Esophagus (tissue), 2 donors: ENCODE results near the gene NHERF1. TPM values are rescaled to one million over a fixed set of nuclear protein-coding genes. Genes with fewer than 3 reads are reported as not detected.

Experiments
- H3K27ac ChIP-seq, 2 donors: one replicate each; pipeline ENCODE4 v1.5.1; 2013; ENCODE audit warnings: low read depth in 2 of 2, mild to moderate bottlenecking in 2 of 2, inconsistent platforms in 1 of 2, low read length in 1 of 2, moderate library complexity in 1 of 2
- H3K27me3 ChIP-seq, 2 donors: one replicate each; pipeline ENCODE4 v1.6.1; 2013; ENCODE audit warnings: low read length in 2 of 2, control low read depth in 1 of 2, mild to moderate bottlenecking in 1 of 2; ENCODE audit not compliant: insufficient read depth in 2 of 2, control insufficient read depth in 1 of 2
- H3K36me3 ChIP-seq, 2 donors: one replicate each; pipeline ENCODE4 v1.6.1; 2013; ENCODE audit warnings: low read length in 1 of 2; ENCODE audit not compliant: control insufficient read depth in 2 of 2, insufficient read depth in 2 of 2
- H3K4me1 ChIP-seq, 2 donors: one replicate each; pipeline ENCODE4 v1.6.1; 2013; ENCODE audit warnings: low read length in 1 of 2; ENCODE audit not compliant: control insufficient read depth in 2 of 2, insufficient read depth in 2 of 2
- H3K4me3 ChIP-seq, 2 donors: one replicate each; pipeline ENCODE4 v1.5.1; 2013; ENCODE audit warnings: low read length in 2 of 2, mild to moderate bottlenecking in 2 of 2, low read depth in 1 of 2, moderate library complexity in 1 of 2
- H3K9me3 ChIP-seq, 2 donors: one replicate each; pipeline ENCODE4 v1.6.1; 2013; ENCODE audit warnings: mild to moderate bottlenecking in 2 of 2, low read depth in 1 of 2, low read length in 1 of 2, moderate library complexity in 1 of 2; ENCODE audit not compliant: control insufficient read depth in 2 of 2, insufficient read depth in 1 of 2
- WGBS, 2 donors: extraction: QIAGEN DNeasy Blood & Tissue Kit; methylation state at CpG; one replicate each; pipeline ENCODE4 v1.1.7; 2013; 5-methylcytosine and 5-hydroxymethylcytosine counted together
- polyA plus RNA-seq, 2 donors: library from polyadenylated mRNA; stranded (reverse); fragments of 200-250 nt; gene quantifications; one replicate each; pipeline ENCODE4 v1.2.3, GENCODE V29; 2013
- donor health status: healthy with polysubstance abuse.
- donor health status: Bipolar disorder and iron deficiency.

The NHERF1 gene
- polyA plus RNA-seq, 2 donors, result 108 to 224 TPM

DNA sequence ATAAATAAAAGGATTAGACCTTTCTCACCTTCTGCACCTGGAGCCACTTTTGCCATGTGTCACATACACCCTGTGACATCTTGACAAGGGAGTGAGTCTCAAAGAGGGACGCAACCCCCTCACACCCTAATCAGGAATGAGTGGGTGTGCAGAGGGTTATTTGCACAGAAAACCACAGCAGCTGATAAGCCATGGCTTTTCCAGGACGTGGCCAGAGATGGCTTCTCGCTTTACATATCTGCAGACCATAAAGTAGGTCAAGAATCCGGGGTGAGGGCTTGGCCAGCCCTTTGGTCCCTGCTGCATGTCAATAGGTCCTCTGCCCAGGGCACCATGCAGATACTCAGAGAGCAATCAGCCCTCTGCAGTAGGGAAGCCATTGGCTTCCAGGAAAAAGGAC lies 33.3 kb upstream of the NHERF1 start:
- Histone ChIP-seq H3K27ac (no peak overlapping the region), H3K9me3 (no peaks in the 10 kb centered on the region), H3K4me3 (no peak overlapping the region), H3K36me3 (no peaks in the 10 kb centered on the region), H3K4me1 (no peaks in the 10 kb centered on the region), H3K27me3 (no peaks in the 10 kb centered on the region)
- whole genome bisulfite sequencing, 2 donors, result 36 to 49% methylated on average over 4 of the region's 4 CpGs

DNA sequence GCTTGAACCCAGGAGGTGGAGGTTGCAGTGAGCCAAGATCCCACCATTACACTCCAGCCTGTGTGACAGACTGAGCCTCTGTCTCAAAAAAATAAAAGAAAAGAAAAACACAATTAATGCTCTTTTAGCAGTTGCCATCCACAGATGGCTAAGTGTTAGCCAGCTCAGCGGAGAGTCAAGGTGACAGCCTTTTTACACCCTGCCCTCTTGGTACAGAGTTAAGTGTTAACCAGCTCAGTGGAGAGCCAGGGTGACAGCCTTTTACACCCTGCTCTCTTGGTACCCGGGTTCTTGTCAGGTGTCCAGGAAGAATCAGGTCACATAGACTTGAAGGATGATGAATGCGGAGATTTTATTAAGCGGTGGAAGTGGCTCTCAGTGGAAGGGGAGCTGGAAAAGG lies 27.9 kb upstream of the NHERF1 start:
- Histone ChIP-seq H3K27ac (no peak overlapping the region), H3K9me3 (peaks cover 0 to 5% of the 10 kb centered on the region in 2 donors), H3K4me1 (no peaks in the 10 kb centered on the region), H3K36me3 (no peaks in the 10 kb centered on the region), H3K4me3 (no peak overlapping the region), H3K27me3 (no peaks in the 10 kb centered on the region)
- 91 to 93% methylated on average over 4 of the region's 4 CpGs for WGBS, 2 donors

DNA sequence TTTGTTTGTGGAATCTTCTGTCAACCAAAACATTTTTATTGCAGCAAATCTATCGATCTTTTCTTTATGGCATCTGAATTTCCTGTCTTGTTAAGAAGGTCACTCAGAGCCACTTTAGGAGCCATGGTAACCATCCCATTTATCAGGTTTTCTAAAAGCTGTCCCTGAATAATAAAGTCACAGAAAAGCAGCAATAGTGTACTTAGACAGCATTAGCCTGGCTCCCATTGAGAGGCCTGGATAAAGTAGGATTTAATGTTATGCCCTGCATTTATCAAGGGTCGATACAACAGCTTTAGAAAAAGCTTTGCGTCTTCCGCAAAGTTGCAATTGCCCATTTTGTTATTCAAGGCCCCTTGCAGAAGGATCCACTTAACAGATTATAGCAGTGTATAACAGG lies 25.6 kb upstream of the NHERF1 start:
- WGBS, 2 donors, result 76 to 79% methylated on average over 4 of the region's 4 CpGs
- Histone ChIP-seq H3K27ac (no peak overlapping the region), H3K9me3 (peaks cover 0 to 5% of the 10 kb centered on the region in 2 donors), H3K4me1 (no peaks in the 10 kb centered on the region), H3K27me3 (no peaks in the 10 kb centered on the region), H3K4me3 (no peak overlapping the region), H3K36me3 (no peaks in the 10 kb centered on the region)

DNA sequence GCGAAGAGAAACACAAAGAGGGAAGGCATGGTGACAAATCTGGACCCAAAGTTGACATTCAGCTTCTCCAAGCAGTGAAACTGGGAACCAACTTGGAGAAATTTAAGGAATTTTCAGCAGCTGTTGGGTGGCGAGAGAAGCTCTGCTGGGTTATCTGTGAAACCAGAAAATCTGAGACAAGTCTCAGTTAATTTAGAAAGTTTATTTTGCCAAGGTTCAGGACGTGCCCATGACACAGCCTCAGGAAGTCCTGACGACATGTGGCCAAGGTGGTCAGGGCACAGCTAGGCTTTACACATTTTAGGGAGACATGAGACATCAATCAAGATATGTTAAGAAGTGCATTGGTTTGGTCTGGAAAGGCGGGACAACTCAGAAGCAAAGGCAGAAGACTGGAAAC lies 24.5 kb upstream of the NHERF1 start:
- H3K4me3 ChIP-seq, result no peak overlapping the region
- H3K27me3 ChIP-seq, result no peaks in the 10 kb centered on the region
- H3K36me3 ChIP-seq, result no peaks in the 10 kb centered on the region
- no peaks in the 10 kb centered on the region for H3K4me1 ChIP-seq
- WGBS, 2 donors, result 73 to 74% methylated on average over 5 of the region's 5 CpGs
- no peak overlapping the region for H3K27ac ChIP-seq
- H3K9me3 ChIP-seq, result peaks cover 0 to 5% of the 10 kb centered on the region in 2 donors

DNA sequence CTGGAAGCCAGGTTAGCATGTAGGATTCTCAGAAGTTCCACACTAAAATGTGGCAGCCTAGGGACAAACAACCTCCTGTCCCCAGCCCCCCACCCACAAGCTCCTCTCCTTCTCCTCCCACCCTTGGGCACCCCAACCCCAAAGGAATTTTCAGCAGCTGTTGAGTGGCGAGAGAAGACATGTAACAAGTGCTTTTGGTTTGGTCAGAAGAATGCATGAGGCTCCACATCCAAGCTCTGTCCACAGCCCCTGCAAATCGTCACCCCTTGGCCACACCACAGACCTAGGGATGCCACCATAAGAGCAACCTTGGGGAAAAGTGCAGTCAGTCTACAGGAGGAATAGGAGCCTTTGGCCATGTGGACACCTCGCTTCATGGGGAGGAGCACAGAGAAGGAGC lies 23.3 kb upstream of the NHERF1 start:
- H3K4me3 ChIP-seq, result no peak overlapping the region
- H3K27ac ChIP-seq, result no peak overlapping the region
- H3K36me3 ChIP-seq, result no peaks in the 10 kb centered on the region
- H3K27me3 ChIP-seq, result no peaks in the 10 kb centered on the region
- peaks cover 0 to 5% of the 10 kb centered on the region in 2 donors for H3K9me3 ChIP-seq
- WGBS, 2 donors, result 84 to 90% methylated on average over 3 of the region's 3 CpGs
- no peaks in the 10 kb centered on the region for H3K4me1 ChIP-seq

DNA sequence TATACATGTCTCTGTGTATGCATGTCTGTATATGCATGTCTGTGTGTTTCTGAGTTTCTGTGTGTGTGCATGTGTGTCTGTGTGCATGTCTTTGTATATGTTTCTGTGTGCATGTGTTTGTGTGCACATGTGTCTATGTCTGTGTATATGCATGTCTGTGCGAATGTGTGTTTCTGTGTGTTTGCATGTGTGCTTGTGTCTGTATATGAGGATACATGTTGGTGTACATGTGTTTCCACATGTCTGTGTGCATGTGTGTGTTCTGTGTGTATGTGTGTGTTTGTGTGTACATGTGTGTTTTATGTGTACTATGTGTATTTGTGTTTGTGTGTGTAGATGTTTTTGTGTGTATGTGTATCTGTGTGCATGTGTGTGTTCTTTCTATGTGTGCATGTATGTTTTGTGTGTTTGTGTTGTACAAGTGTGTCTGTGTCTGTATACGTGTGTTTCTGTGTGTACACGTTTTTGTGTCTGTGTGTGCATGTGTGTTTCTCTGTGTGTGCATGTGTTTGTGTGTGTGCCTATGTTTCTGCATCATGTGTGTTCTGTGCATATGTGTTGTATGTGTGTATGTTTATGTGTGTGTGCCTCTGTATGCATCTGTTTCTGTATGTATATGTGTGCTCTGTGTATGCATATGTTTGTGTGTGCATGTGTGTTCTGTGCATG lies 20.3 kb upstream of the NHERF1 start:
- 92 to 93% methylated on average over 3 of the region's 3 CpGs for WGBS, 2 donors
- Histone ChIP-seq H3K27ac (no peak overlapping the region), H3K27me3 (no peaks in the 10 kb centered on the region), H3K36me3 (no peaks in the 10 kb centered on the region), H3K9me3 (no peaks in the 10 kb centered on the region), H3K4me1 (peaks cover 0 to 4% of the 10 kb centered on the region in 2 donors), H3K4me3 (no peak overlapping the region)

DNA sequence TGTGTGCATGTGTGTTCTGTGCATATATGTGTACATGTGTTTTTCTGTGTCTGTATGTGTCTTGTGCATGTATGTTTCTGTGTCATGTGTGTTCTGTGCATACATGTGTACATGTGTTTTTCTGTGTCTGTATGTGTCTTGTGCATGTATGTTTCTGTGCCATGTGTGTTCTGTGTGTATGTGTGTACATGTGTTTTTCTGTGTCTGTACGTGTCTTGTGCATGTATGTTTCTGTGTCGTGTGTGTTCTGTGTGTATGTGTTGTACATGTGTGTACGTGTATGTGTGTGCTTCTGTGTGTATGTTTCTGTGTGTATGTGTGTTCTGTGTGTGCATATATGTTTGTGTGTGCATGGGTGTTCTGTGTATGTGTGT lies 19.7 kb upstream of the NHERF1 start:
- no peak overlapping the region for H3K27ac ChIP-seq
- H3K4me1 ChIP-seq, result peaks cover 0 to 4% of the 10 kb centered on the region in 2 donors
- no peaks in the 10 kb centered on the region for H3K9me3 ChIP-seq
- H3K36me3 ChIP-seq, result no peaks in the 10 kb centered on the region
- no peaks in the 10 kb centered on the region for H3K27me3 ChIP-seq
- no peak overlapping the region for H3K4me3 ChIP-seq
- WGBS, 2 donors, result 92 to 94% methylated on average over 3 of the region's 3 CpGs

DNA sequence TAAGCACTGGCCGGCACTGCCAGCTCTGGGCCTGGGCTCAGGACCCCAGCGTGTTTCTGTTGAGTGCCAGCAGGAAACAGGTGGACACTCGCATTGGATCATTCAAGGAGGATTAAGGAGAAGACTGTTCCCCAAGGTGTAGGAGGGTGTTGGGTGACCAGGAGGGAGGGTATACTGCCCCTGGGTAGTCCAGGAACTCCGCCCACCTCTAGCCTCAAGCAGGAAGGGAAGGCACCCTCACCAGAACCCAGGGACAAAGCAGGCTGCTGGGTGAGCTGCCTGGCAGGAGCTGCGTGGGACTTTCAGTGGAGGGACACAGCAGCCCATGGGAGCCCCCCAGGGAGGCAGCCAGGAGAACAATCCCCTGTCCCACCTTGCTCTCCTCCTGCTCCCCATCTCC lies 19.1 kb upstream of the NHERF1 start:
- 90 to 92% methylated on average over 5 of the region's 5 CpGs for WGBS, 2 donors
- Histone ChIP-seq H3K27me3 (no peaks in the 10 kb centered on the region), H3K36me3 (no peaks in the 10 kb centered on the region), H3K4me1 (peaks cover 0 to 4% of the 10 kb centered on the region in 2 donors), H3K9me3 (no peaks in the 10 kb centered on the region), H3K27ac (no peak overlapping the region), H3K4me3 (no peak overlapping the region)

DNA sequence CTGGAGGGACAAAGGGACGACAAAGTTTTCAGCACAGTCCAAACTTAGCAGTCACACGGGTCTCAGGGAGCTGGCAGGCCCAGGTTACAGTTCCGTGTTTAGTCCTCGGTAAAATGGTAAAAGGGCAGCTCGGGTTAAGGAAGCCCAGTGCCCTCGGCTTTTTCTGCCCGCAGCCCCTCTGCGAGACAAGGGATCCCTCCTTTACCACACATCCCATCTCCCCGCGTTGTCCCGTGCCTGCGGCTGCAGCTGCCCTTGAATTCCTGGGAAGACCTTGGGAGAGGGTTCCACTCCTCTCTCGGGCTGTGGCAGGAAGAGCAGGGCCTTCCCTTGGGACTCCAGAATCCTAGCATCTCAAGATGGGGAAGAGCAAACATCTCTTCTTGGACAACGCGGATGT lies 18.6 kb upstream of the NHERF1 start:
- Histone ChIP-seq H3K4me1 (peaks cover 0 to 4% of the 10 kb centered on the region in 2 donors), H3K27ac (no peak overlapping the region), H3K36me3 (no peaks in the 10 kb centered on the region), H3K4me3 (no peak overlapping the region), H3K27me3 (no peaks in the 10 kb centered on the region), H3K9me3 (no peaks in the 10 kb centered on the region)
- 85 to 89% methylated on average over 15 of the region's 15 CpGs for WGBS, 2 donors
